ENCODE results near the gene FAM118A. TPM values are rescaled to one million over a fixed set of nuclear protein-coding genes. Genes with fewer than 3 reads are reported as not detected.

Gene FAM118A
- polyA plus RNA-seq, 3 donors = 20.0 to 423 (median 27.9) TPM

DNA sequence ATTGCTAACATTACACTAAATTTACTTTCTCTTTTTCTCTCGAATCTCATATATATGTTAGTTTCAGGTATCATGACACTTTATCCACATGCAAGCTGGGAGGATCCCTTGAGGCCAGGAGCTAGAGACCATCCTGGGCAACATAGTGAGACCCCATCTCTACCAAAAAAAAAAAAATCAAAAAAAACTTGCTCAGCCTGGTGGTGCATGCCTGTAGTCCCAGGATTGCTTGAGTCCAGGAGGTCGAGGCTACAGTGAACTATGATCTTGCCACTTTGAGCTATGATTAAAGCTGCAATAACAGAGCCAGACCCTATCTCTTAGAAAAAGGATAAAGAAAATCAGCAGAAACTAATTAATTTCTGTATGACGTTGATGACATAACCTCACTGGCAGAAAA is 28.7 kb upstream of the FAM118A start:
- Histone ChIP-seq H3K9me3 (replicated peaks in 1 of 2; ENCODE audit: control insufficient read depth in 1 of 2, insufficient read depth in 1 of 2, low read length in 2 of 2) (no peaks in the 10 kb centered on the region), H3K4me2 (replicated peaks; ENCODE audit: extremely low read depth, low read length, poor library complexity, severe bottlenecking) (no peak overlapping the region), H3K4me3 (replicated peaks in 1 of 3; ENCODE audit: low read depth in 2 of 3, low read length in 3 of 3) (no peak overlapping the region), H3K4me1 (ENCODE audit: control insufficient read depth in 1 of 2, insufficient read depth in 2 of 2, low read length in 2 of 2) (peaks cover 44 to 55% of the 10 kb centered on the region in 2 donors), H3K36me3 (replicated peaks in 1 of 2; ENCODE audit: control insufficient read depth in 1 of 2, insufficient read depth in 2 of 2, low read length in 2 of 2) (no peaks in the 10 kb centered on the region), H3K27ac (ENCODE audit: low read depth in 1 of 2, low read length in 2 of 2) (peak overlapping the region in 1 of 2 donors; percentile 84), H4K20me1 (ENCODE audit: insufficient read depth, low read length) (no peaks in the 10 kb centered on the region), H2AFZ (ENCODE audit: insufficient read depth, low read depth, low read length, poor library complexity, severe bottlenecking) (no peak overlapping the region), H3K9ac (ENCODE audit: insufficient read depth, low read length, poor library complexity, severe bottlenecking) (no peak overlapping the region), H3K79me2 (ENCODE audit: insufficient read depth, low read length) (no peaks in the 10 kb centered on the region), H3K27me3 (ENCODE audit: control insufficient read depth in 2 of 2, insufficient read depth in 2 of 2, low read length in 2 of 2) (no peaks in the 10 kb centered on the region)
- no peak for TF ChIP-seq CTCF (IDR thresholded peaks at IDR 0.05)
- peaks cover 0 to 5% (median 2%) of the 10 kb centered on the region in 7 donors for H3K9me3 Mint-ChIP-seq
- H3K4me1 Mint-ChIP-seq = peaks cover 52% of the 10 kb centered on the region
- peaks cover 2 to 8% (median 7%) of the 10 kb centered on the region in 3 donors for H3K27me3 Mint-ChIP-seq (ENCODE audit: low read depth in 3 of 3)
- DNase-seq = no peak
- no peak overlapping the region for H3K4me3 Mint-ChIP-seq
- intact Hi-C loops (cut with micrococcal nuclease) = no loop called here
- no peaks in the 10 kb centered on the region for H3K36me3 Mint-ChIP-seq
- WGBS (ENCODE audit: insufficient coverage) = 83% methylated on average over 1 of the region's 3 CpGs
- H3K27ac Mint-ChIP-seq = peak overlapping the region in 6 of 7 donors; percentile 55 to 95 (median 90)

DNA sequence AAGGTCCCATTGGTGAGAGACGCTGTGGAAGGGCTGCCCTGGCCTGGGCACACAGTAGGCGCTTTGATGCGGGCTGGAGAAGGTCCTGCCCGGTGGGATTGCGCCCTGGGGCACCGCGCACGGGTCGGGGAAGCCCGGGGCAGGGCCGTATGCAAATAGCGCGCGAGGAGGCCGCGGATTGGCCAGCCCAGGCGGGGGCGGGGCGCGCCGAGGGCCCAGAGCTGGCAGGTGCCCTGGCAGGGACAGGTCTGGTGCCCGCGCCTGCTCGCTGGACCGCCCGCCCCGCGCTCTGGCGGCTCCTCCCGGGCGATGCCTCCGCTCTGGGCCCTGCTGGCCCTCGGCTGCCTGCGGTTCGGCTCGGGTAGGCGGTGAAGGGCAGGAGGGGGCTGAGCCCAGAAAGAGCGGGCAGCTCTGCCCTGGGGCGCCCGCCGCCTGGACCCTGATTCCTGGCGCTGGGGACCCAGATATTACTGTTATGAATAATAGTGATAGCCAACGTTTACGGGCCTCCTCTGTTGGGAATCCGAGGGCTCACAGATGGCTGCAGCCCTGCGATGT is 24.9 kb upstream of the FAM118A start, which contains the start of gene UPK3A:
TSS of gene UPK3A (plus strand) at position 245 of the 558 bp plus-strand sequence. CDS start at position 310, 65 bp downstream.
- 5% methylated on average over 46 of the region's 46 CpGs for WGBS (ENCODE audit: insufficient coverage)
- intact Hi-C loops (cut with micrococcal nuclease) = loop anchor here in 1 of 2 donors (2.0 kb wide), 1 partner anchor 24 kb away; the partner anchor contains the start of gene FAM118A
- Histone ChIP-seq H3K36me3 (replicated peaks in 1 of 2; ENCODE audit: control insufficient read depth in 1 of 2, insufficient read depth in 2 of 2, low read length in 2 of 2) (no peaks in the 10 kb centered on the region), H3K9ac (ENCODE audit: insufficient read depth, low read length, poor library complexity, severe bottlenecking) (peak within 1 kb of the TSS; percentile 54), H3K79me2 (ENCODE audit: insufficient read depth, low read length) (no peaks in the 10 kb centered on the region), H3K9me3 (replicated peaks in 1 of 2; ENCODE audit: control insufficient read depth in 1 of 2, insufficient read depth in 1 of 2, low read length in 2 of 2) (no peaks in the 10 kb centered on the region), H3K4me3 (replicated peaks in 1 of 3; ENCODE audit: low read depth in 2 of 3, low read length in 3 of 3) (peak within 1 kb of the TSS; percentile 29 to 76 (median 44)), H3K4me1 (ENCODE audit: control insufficient read depth in 1 of 2, insufficient read depth in 2 of 2, low read length in 2 of 2) (peaks cover 70 to 80% of the 10 kb centered on the region in 2 donors), H4K20me1 (ENCODE audit: insufficient read depth, low read length) (no peaks in the 10 kb centered on the region), H3K27me3 (ENCODE audit: control insufficient read depth in 2 of 2, insufficient read depth in 2 of 2, low read length in 2 of 2) (no peaks in the 10 kb centered on the region), H3K4me2 (replicated peaks; ENCODE audit: extremely low read depth, low read length, poor library complexity, severe bottlenecking) (peak within 1 kb of the TSS; percentile 88), H3K27ac (ENCODE audit: low read depth in 1 of 2, low read length in 2 of 2) (peak within 1 kb of the TSS; percentile 41 to 69), H2AFZ (ENCODE audit: insufficient read depth, low read depth, low read length, poor library complexity, severe bottlenecking) (peak within 1 kb of the TSS; percentile 78)
- DNase-seq = peak; percentile 57 to 81 (median 75)
- H3K27ac Mint-ChIP-seq = peak within 1 kb of the TSS; percentile 62 to 93 (median 85)
- TF ChIP-seq CTCF (IDR thresholded peaks at IDR 0.05) = no peak
- no peaks in the 10 kb centered on the region for H3K36me3 Mint-ChIP-seq
- H3K4me1 Mint-ChIP-seq = peaks cover 51% of the 10 kb centered on the region
- H3K27me3 Mint-ChIP-seq (ENCODE audit: low read depth in 3 of 3) = peaks cover 2 to 7% (median 4%) of the 10 kb centered on the region in 3 donors
- peaks cover 0 to 8% (median 2%) of the 10 kb centered on the region in 7 donors for H3K9me3 Mint-ChIP-seq
- peak within 1 kb of the TSS; percentile 69 to 88 for H3K4me3 Mint-ChIP-seq

Data from CD14-positive monocyte (primary cell).